ENCODE results near the gene F10.

GRCh38 chr13:113168211-113168610, 45.6 kb downstream of the F10 start:
- TF ChIP-seq, protein P1, sequence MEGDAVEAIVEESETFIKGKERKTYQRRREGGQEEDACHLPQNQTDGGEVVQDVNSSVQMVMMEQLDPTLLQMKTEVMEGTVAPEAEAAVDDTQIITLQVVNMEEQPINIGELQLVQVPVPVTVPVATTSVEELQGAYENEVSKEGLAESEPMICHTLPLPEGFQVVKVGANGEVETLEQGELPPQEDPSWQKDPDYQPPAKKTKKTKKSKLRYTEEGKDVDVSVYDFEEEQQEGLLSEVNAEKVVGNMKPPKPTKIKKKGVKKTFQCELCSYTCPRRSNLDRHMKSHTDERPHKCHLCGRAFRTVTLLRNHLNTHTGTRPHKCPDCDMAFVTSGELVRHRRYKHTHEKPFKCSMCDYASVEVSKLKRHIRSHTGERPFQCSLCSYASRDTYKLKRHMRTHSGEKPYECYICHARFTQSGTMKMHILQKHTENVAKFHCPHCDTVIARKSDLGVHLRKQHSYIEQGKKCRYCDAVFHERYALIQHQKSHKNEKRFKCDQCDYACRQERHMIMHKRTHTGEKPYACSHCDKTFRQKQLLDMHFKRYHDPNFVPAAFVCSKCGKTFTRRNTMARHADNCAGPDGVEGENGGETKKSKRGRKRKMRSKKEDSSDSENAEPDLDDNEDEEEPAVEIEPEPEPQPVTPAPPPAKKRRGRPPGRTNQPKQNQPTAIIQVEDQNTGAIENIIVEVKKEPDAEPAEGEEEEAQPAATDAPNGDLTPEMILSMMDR (conservative IDR thresholded peaks at IDR 0.05) = no peak
- no peak for TF ChIP-seq EZH2 (IDR thresholded peaks at IDR 0.05; ENCODE audit: low read depth)

All from PC-9 (cell line).